ENCODE data around the gene PPP2R2D. TPM values are rescaled to one million over a fixed set of nuclear protein-coding genes. Genes with fewer than 3 reads are reported as not detected.
"Not testable (repeated sequence)": the region's sequence is repeated elsewhere in the genome, so short reads cannot be mapped to it uniquely, and the experiment has no call there.

Gene PPP2R2D
- total RNA-seq, 2 donors from 2014 or later, result 27.0 to 47.4 TPM

GRCh38 chr10:131982185-131982756 is 81.5 kb downstream of the PPP2R2D start:
- no peaks in the 10 kb centered on the region for H3K9me3 Mint-ChIP-seq
- DNase-seq (ENCODE audit: low spot score) (no peak), ATAC-seq (peak; percentile 1 to 42)
- peaks cover 11 to 15% of the 10 kb centered on the region in 2 donors for H3K4me1 Mint-ChIP-seq (ENCODE audit: low read depth in 2 of 2)
- H3K27ac Mint-ChIP-seq, result no peak overlapping the region
- H3K36me3 Mint-ChIP-seq, result no peaks in the 10 kb centered on the region
- H3K27me3 Mint-ChIP-seq, result peaks cover 0 to 4% of the 10 kb centered on the region in 2 donors
- H3K4me3 Mint-ChIP-seq, result peak overlapping the region; percentile 58

DNA sequence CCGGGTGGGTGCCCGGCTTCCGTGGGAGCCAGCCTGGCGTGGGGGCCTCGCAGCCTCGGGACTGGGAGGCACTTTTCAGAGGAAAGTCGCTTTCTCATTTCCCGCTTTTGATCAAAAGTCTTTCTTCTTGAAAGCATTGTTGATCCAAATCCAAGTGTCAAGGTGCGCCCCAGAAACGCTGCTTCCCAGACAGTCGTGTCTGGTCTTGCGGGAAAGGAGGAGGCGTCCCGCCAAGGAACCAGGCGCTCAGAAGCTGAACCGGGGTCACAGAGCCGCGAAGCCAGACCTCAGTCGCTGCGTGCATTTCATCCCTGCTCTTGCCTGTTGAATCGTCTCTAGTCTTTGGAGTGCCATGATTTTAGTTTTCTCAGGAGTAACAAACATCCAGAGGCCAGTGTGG is 82.0 kb downstream of the PPP2R2D start:
- H3K36me3 Mint-ChIP-seq, result no peaks in the 10 kb centered on the region
- H3K4me1 Mint-ChIP-seq (ENCODE audit: low read depth in 2 of 2), result peaks cover 11 to 14% of the 10 kb centered on the region in 2 donors
- no peak for DNase-seq (ENCODE audit: low spot score)
- ATAC-seq, result no peak
- no peaks in the 10 kb centered on the region for H3K9me3 Mint-ChIP-seq
- no peak overlapping the region for H3K27ac Mint-ChIP-seq
- peak overlapping the region; percentile 60 for H3K4me3 Mint-ChIP-seq
- peaks cover 0 to 4% of the 10 kb centered on the region in 2 donors for H3K27me3 Mint-ChIP-seq

GRCh38 chr10:131983780-131984179 is 83.0 kb downstream of the PPP2R2D start:
- Mint-ChIP-seq H3K4me3 (no peak overlapping the region), H3K36me3 (no peaks in the 10 kb centered on the region), H3K9me3 (no peaks in the 10 kb centered on the region), H3K4me1 (ENCODE audit: low read depth in 2 of 2) (peaks cover 11% of the 10 kb centered on the region in 2 donors), H3K27me3 (peaks cover 0 to 4% of the 10 kb centered on the region in 2 donors), H3K27ac (no peak overlapping the region)
- ATAC-seq, result no peak
- DNase-seq (ENCODE audit: low spot score), result no peak

- ATAC-seq; H3K4me3 Mint-ChIP-seq; H3K4me1 Mint-ChIP-seq (ENCODE audit: low read depth in 2 of 2); H3K9me3 Mint-ChIP-seq; H3K27me3 Mint-ChIP-seq; DNase-seq (ENCODE audit: low spot score); H3K27ac Mint-ChIP-seq; H3K36me3 Mint-ChIP-seq: not testable (repeated sequence)
These were observed 86.0 kb downstream of the PPP2R2D start for GRCh38 chr10:131986851-131987250.

GRCh38 chr10:131987301-131987700 is 86.5 kb downstream of the PPP2R2D start:
- not testable (repeated sequence) for H3K4me1 Mint-ChIP-seq (ENCODE audit: low read depth in 2 of 2); H3K9me3 Mint-ChIP-seq; H3K4me3 Mint-ChIP-seq; ATAC-seq; DNase-seq (ENCODE audit: low spot score); H3K27ac Mint-ChIP-seq; H3K27me3 Mint-ChIP-seq; H3K36me3 Mint-ChIP-seq

- not testable (repeated sequence) for H3K36me3 Mint-ChIP-seq; DNase-seq (ENCODE audit: low spot score); H3K27ac Mint-ChIP-seq; H3K9me3 Mint-ChIP-seq; H3K4me1 Mint-ChIP-seq (ENCODE audit: low read depth in 2 of 2); H3K4me3 Mint-ChIP-seq; H3K27me3 Mint-ChIP-seq; ATAC-seq
These were observed 87.0 kb downstream of the PPP2R2D start for GRCh38 chr10:131987786-131988185.

GRCh38 chr10:131991726-131992125 is 90.9 kb downstream of the PPP2R2D start:
- Mint-ChIP-seq H3K4me1 (ENCODE audit: low read depth in 2 of 2) (no peaks in the 10 kb centered on the region), H3K9me3 (no peaks in the 10 kb centered on the region)

DNA sequence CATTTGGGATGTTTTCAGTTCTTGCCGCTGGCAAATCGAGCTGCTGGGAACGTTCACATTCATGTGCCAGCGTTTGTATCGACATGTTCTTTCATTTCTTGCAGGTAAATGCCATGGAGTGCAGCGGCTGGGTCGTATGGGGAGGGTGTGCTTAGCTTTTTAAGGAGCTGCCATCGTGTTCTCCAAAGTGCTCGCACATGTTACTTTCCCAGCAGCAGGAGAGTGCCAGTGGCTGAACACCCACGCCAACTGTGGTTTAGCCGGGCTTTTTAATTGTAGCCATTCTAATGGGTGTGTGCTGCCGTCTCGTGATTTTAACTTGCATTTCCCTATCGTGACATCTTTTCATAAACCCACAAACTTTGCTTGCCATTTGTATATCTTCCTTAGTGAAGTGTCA is 92.5 kb downstream of the PPP2R2D start:
- no peaks in the 10 kb centered on the region for H3K27me3 Mint-ChIP-seq
- H3K36me3 Mint-ChIP-seq, result no peaks in the 10 kb centered on the region
- H3K4me3 Mint-ChIP-seq, result no peak overlapping the region
- DNase-seq (ENCODE audit: low spot score) (no peak), ATAC-seq (no peak)
- no peaks in the 10 kb centered on the region for H3K4me1 Mint-ChIP-seq (ENCODE audit: low read depth in 2 of 2)
- H3K27ac Mint-ChIP-seq, result no peak overlapping the region
- no peaks in the 10 kb centered on the region for H3K9me3 Mint-ChIP-seq

More at GRCh38 chr10:131991726-131992125, 90.9 kb downstream of the PPP2R2D start:
- DNase-seq (ENCODE audit: low spot score), result no peak
- H3K4me3 Mint-ChIP-seq, result no peak overlapping the region
- no peak for ATAC-seq
- no peaks in the 10 kb centered on the region for H3K27me3 Mint-ChIP-seq
- no peak overlapping the region for H3K27ac Mint-ChIP-seq
- no peaks in the 10 kb centered on the region for H3K36me3 Mint-ChIP-seq

- Mint-ChIP-seq H3K9me3 (no peaks in the 10 kb centered on the region), H3K36me3 (no peaks in the 10 kb centered on the region), H3K27me3 (no peaks in the 10 kb centered on the region), H3K4me1 (ENCODE audit: low read depth in 2 of 2) (no peaks in the 10 kb centered on the region), H3K27ac (no peak overlapping the region), H3K4me3 (no peak overlapping the region)
- no peak for DNase-seq (ENCODE audit: low spot score)
- no peak for ATAC-seq
These were observed 93.6 kb downstream of the PPP2R2D start for GRCh38 chr10:131994435-131994834.

- no peak for DNase-seq (ENCODE audit: low spot score)
- no peaks in the 10 kb centered on the region for H3K27me3 Mint-ChIP-seq
- no peaks in the 10 kb centered on the region for H3K4me1 Mint-ChIP-seq (ENCODE audit: low read depth in 2 of 2)
- no peaks in the 10 kb centered on the region for H3K9me3 Mint-ChIP-seq
- no peaks in the 10 kb centered on the region for H3K36me3 Mint-ChIP-seq
- H3K27ac Mint-ChIP-seq, result no peak overlapping the region
- H3K4me3 Mint-ChIP-seq, result no peak overlapping the region
- ATAC-seq, result no peak
These were observed 95.9 kb downstream of the PPP2R2D start for GRCh38 chr10:131996466-131997365.

DNA sequence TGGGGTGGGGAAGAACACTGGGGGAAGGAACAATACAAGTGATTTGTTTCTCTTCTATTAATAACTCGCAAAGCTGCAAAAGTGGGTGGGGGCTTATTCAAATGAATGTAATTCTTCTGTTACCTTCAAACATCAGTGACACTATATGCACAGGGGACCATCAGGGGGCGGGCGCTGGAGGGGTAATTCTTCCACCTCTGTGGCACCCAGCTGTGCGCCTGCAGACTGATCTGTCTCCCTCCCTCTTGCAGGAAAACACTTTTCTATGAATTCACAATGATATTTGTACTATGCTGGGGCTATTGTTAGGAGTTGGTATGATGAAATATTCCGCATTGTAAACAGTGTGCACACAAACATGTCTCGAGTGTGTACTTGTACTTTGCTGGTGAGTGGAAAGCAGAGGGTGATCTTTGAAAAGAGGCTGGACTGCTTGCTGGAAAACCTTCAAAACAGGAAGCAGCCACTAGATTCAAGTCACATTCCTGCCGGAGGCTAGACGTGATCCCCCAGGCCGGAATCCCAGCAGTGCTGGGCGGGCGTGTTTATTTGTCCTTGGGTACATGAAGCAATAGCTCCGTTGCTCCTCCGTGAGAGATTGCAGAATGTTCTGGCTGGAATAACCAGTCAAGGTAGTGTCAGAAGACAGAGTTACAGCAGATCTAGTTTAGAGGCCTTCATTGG is 96.7 kb downstream of the PPP2R2D start:
- H3K9me3 Mint-ChIP-seq, result no peaks in the 10 kb centered on the region
- no peaks in the 10 kb centered on the region for H3K36me3 Mint-ChIP-seq
- H3K27me3 Mint-ChIP-seq, result no peaks in the 10 kb centered on the region
- H3K27ac Mint-ChIP-seq, result no peak overlapping the region
- ATAC-seq (no peak), DNase-seq (ENCODE audit: low spot score) (no peak)
- H3K4me3 Mint-ChIP-seq, result no peak overlapping the region
- no peaks in the 10 kb centered on the region for H3K4me1 Mint-ChIP-seq (ENCODE audit: low read depth in 2 of 2)

DNA sequence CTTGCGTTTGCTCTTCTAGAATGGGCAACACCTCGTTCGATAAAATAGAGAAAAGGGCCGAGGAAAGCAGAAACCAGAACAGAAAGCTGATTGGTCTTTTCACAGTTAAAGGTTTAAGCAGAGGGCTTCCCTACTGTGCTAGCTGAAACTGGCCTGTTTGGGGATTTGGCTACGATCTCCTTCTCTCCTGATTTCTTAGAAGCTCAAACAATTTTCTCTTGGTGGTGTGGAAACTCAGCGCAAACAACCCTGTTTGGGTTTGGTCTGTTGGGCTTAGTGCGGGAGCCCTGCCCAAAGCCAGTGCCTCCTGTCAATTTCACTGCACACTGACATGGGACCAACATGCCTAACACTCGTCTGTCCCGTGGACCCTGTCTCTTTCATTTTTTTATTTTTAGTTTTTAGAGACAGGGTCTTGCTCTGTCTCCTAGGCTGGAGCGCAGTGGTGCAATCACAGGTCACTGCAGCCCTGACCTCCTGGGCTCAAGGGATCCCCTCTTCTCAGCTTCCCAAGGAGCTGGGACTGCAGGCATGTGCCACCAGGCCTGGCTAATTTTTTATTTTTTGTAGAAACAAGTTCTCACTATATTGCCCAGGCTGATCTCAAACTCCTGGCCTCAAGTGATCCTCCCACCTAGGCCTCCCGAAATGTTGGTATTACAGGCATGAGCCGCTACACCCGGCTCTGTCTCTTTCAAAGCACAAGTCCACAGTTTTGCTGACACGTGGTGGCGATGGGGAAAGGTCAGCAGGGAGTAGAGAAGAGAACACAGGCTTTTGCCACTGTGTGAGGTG is 97.4 kb downstream of the PPP2R2D start:
- Mint-ChIP-seq H3K27ac (no peak overlapping the region), H3K4me3 (no peak overlapping the region), H3K36me3 (no peaks in the 10 kb centered on the region), H3K9me3 (no peaks in the 10 kb centered on the region), H3K27me3 (no peaks in the 10 kb centered on the region), H3K4me1 (ENCODE audit: low read depth in 2 of 2) (no peaks in the 10 kb centered on the region)
- no peak for DNase-seq (ENCODE audit: low spot score)
- ATAC-seq, result no peak

- no peak for ATAC-seq
- no peaks in the 10 kb centered on the region for H3K36me3 Mint-ChIP-seq
These were observed 98.3 kb downstream of the PPP2R2D start for GRCh38 chr10:131998845-131999681.

More at GRCh38 chr10:131998845-131999681, 98.3 kb downstream of the PPP2R2D start:
- Mint-ChIP-seq H3K4me1 (ENCODE audit: low read depth in 2 of 2) (no peaks in the 10 kb centered on the region), H3K9me3 (no peaks in the 10 kb centered on the region), H3K4me3 (no peak overlapping the region), H3K27ac (no peak overlapping the region), H3K27me3 (no peaks in the 10 kb centered on the region)
- no peak for DNase-seq (ENCODE audit: low spot score)

Measured in natural killer cell treated with Interleukin-12 subunit alpha and Interleukin-12 subunit beta and Interleukin-15 and Interleukin-18, amount 100 ng/mL, for 72 hours (primary cell).